Measurements from ENCODE around the gene RORB.

The RORB gene

GRCh38 chr9:74721696-74722660, 224.8 kb downstream of the RORB start:
- DNase-seq = no peak

GRCh38 chr9:74724317-74724716, 227.2 kb downstream of the RORB start:
- DNase-seq = no peak

- DNase-seq = no peak
Observed at GRCh38 chr9:74726581-74726980, 229.4 kb downstream of the RORB start.

GRCh38 chr9:74728176-74728575, 231.0 kb downstream of the RORB start:
- DNase-seq = no peak

GRCh38 chr9:74729136-74729695, 232.1 kb downstream of the RORB start:
- DNase-seq = no peak

GRCh38 chr9:74735761-74736160, 238.6 kb downstream of the RORB start:
- DNase-seq = no peak

GRCh38 chr9:74736646-74737045, 239.5 kb downstream of the RORB start:
- no peak for DNase-seq

- no peak for DNase-seq
Observed at GRCh38 chr9:74742191-74742790, 245.2 kb downstream of the RORB start.

Data from hippocampal formation (tissue), 2 donors.